ENCODE data around the gene ZDHHC12.
"Not testable (repeated sequence)": the region's sequence is repeated elsewhere in the genome, so short reads cannot be mapped to it uniquely, and the experiment has no call there.

ZDHHC12 gene

DNA sequence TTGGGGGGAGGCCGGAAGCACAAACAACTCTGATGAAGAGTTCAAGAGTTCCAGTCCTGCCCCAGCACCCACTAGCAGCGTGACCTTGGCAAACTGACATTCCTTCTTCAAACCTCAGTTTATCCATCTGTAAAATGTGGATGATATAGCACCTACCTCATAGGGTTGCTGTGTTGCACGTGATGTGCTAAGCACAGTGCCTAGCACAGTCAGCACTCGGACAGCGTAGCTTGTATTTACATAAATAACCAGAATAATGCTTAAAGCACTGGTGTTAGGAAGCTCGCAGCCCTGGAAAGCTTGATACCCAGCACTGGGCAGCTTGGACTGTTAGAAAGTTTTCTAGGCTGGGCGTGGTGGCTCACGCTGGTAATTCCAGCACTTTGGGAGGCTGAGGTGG is 16.5 kb downstream of the ZDHHC12 start:
- DNase-seq: no peak

DNA sequence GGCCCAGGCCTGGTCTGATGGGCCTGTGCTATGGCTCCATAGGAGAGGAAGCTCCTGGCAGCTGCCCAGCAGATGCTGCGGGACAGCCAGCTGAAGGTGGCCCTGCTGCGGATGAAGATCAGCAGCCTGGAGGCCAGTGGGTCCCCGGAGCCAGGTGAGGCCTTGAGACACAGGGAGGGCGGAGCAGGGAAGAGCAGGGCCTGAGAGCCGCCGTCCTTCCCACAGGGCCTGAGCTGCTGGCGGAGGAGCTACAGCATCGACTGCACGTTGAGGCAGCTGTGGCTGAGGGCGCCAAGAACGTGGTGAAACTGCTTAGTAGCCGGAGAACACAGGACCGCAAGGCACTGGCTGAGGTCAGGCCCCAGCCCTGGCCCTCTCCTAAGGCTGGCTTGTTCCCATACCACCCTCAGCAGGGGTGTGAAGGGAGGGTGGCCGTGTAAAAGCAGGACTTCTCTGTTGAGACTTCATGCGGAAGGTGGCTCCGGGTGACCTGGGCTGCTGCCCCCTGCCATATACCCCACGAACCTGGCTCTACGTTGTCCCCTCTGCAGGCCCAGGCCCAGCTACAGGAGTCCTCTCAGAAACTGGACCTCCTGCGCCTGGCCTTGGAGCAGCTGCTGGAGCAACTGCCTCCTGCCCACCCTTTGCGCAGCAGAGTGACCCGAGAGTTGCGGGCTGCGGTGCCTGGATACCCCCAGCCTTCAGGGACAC is 17.1 kb downstream of the ZDHHC12 start:
- no peak for DNase-seq

DNA sequence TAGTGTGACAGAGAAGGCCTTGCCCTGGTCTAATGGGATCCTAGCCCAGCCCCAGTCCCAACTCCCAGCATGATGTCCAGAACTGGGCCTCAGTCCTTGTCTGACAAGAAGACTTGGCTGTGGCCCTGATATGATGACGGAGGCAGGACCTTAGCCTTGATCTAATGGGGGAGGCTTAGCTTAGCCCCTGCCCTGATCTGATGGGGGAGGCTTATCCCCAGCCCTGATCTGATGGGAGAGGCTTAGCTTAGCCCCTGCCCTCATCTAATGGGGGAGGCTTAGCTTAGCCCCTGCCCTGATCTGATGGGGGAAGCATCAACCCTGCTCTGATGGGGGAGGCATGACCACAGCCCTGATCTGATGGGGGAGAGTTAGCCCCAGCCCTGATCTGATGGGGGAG is 17.9 kb downstream of the ZDHHC12 start:
- no peak for DNase-seq

DNA sequence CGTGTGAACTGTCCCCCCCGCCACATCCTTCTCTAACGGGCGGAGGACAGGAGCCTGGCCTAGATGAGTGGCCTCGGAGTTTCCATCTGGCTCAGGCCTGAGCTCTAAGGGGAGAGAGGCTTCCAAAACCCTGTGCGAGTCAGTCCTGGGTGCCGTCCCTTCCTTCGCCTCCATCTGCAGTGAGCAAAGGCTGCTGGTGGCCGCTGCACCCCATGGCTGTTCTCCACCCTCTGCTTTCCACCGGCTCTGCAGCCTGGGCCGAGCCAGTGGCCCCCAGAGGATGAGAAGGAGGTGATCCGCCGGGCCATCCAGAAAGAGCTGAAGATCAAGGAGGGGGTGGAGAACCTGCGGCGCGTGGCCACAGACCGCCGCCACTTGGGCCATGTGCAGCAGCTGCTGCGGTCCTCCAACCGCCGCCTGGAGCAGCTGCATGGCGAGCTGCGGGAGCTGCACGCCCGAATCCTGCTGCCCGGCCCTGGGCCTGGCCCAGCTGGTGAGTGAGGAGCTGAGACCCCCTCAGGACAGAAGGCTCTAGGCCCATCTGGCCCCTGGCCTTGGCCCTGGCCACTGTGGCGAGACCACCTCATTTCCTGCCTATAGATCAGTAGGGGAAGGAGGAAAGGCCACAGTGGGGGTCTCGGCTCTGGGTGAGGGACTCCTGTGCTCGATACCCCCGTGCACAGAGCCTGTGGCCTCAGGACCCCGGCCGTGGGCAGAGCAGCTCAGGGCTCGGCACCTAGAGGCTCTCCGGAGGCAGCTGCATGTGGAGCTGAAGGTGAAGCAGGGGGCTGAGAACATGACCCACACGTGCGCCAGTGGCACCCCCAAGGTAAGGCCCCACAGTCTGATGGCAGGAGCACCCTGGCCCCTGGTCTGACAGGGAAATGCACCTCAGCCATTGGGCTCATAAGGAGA is 18.6 kb downstream of the ZDHHC12 start:
- DNase-seq: no peak

DNA sequence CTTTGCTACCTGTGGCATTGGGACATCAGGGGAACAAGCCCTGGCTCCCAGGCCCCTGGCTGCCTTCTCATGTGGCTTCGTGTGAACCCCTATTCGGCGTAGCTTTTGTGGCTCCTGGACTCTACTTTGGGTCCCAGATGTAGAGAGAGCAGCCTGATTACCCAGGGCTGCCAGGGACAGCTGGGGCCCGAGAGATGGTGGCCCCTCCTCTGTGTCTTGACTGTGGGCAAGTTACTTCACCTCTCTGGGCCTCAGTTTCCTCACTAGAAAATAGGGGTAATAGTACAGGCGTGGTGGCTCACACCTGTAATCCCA is 19.6 kb downstream of the ZDHHC12 start:
- no peak for DNase-seq

DNA sequence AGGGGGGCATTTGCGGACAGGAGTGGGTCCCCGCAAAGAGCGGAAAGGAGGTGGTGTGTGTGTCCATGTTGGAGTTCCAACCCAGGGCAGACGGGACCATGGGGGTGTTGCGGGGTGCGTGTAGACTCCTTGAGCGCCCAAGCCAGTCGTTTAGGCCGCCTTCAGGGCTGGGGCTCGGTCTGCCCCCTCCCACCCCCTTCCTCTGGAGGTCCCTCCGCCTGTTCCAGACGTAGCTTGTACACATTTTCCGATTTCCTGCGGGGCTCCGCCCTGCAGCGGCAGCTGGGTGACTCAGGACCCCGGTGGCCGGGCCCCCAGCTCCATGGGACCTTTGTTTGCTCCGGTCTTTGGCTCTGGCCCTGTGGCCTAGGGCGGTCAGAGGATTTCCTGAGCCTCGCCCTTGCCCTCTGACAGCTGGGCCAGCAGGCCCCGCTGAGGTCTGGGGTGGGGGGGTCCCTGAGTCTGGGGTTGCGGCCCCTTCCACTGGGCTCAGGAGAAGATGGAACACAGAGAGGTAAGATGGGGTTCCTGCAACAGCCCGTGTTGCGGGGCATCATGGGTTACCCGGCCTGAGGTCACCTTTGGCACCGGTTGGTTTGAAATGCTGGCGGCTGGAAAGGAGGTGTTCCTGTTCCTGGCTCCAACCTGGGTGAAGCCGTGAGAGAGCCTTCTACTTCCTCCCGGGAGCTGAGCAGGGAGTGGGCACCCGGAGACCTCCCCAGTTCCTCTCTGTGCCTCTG is 20.1 kb downstream of the ZDHHC12 start:
- no peak for DNase-seq

DNA sequence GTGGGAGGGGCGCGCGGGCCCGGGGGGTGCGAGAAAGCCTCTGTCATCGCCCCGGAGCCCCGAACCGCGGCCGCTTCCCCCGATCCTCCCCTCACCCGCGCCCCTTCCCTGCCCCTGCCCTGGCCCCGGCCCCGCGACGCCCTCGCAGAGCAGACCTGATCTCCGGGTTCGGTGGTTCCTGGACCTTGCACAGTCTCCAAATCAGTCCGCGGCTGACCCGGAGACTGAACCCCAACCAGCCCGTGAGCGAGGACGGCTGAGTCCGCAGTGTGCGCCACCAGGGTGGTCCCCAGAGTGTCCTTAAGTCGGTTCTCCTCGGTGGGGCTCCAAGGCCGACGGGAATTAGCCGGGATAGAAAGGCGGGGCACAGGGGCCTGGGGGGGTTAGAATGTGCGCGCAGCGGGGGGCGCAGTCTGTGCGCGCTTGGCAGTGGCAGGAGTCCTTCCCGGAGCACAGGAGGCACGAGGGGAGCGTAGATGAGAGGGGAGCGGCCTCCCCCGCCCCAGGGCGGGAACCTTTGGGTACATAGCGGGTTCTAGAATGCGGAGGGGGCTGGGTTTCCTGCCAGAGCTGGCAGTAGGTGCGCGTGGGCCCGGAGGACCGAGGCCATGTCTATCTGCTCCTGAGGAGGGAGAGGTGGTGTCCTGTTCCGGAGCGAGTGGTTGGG is 20.8 kb downstream of the ZDHHC12 start:
- no peak for DNase-seq

DNA sequence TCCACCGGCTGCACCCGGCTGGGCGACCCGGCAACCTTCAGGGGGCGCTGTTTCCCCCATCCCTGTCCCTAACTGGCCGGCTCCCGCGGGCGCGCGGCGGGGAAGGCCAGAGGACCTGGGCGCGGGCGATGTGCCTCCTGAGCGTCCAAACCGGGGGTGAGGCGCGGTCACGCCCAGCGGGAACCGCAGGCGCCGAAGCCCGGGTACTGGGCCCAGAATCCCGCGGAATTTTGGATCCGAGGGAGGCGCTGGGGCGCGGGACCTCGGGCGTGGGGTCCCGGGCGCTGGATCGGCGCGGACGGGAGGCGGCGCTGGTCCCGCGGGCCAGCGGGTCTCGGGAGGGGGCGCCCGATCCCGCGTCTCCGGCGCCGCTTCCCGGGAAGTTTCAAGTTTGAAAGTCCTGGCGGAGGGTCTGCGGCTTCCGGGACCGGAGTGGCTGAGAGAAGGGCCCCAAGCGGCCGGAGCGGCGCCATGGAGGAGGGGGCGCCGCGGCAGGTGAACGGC is 21.4 kb downstream of the ZDHHC12 start, which contains the start of gene PKN3:
Gene PKN3 (plus strand): TSS at position 59 of the 504 bp plus-strand sequence. CDS start 413 bp downstream, at position 472.
- DNase-seq: peak; percentile 84

DNA sequence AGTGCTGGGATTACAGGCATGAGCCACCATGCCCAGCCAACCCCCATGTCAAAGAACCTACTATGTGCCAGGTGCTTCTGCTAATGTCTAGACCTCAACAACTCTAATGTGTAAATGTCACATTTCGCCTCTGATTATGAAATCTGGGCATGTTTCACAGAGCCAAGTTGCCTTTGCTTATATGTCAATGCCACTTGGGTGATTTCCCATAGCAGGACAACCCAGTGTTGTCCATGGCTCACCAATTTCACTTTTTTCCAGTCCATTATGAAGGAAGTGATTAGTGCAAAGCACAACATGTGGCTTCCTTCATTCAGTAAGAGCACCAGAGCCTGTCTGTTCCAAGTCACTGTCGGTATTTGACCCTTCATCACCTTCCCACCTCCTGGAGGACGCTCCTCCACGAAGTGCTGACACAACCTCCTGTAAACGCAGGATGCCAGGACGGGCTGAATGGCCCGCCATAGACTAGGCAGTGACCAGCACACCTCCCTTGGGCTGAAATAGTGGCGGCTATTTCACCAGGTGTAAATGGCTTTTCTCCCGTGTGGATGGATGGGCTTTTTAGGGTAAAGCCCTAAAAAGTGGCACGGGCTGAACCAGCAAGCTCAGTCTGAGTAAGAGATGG is 22.6 kb downstream of the ZDHHC12 start:
- DNase-seq: no peak

DNA sequence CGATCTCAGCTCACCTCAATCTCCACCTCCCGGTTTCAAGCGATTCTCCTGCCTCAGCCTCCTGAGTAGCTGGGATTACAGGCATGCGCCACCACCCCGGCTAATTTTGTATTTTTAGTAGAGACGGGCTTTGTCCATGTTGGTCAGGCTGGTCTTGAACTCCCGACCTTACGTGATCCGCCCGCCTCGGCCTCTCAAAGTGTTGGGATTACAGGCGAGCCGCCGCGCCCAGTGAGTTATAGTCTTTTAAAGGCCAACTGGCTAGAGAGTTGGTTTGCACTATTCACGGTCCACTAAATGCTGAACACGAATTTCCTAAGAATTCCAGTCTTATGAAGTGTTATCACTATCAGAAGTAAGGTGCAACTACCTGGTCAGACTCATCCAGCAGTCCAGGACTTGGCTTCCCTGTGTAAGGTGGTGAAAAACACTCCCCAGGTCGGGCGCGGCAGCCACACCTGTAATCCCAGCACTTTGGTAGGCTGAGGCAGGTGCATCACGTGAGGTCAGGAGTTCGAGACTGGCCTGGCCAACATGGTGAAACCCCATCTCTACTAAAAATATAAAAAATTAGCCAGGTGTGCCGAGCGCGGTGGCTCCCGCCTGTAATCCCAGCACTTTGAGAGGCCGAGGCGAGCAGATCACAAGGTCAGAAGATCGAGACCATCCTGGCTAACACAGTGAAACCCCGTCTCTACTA is 24.7 kb downstream of the ZDHHC12 start:
- not testable (repeated sequence) for DNase-seq

DNA sequence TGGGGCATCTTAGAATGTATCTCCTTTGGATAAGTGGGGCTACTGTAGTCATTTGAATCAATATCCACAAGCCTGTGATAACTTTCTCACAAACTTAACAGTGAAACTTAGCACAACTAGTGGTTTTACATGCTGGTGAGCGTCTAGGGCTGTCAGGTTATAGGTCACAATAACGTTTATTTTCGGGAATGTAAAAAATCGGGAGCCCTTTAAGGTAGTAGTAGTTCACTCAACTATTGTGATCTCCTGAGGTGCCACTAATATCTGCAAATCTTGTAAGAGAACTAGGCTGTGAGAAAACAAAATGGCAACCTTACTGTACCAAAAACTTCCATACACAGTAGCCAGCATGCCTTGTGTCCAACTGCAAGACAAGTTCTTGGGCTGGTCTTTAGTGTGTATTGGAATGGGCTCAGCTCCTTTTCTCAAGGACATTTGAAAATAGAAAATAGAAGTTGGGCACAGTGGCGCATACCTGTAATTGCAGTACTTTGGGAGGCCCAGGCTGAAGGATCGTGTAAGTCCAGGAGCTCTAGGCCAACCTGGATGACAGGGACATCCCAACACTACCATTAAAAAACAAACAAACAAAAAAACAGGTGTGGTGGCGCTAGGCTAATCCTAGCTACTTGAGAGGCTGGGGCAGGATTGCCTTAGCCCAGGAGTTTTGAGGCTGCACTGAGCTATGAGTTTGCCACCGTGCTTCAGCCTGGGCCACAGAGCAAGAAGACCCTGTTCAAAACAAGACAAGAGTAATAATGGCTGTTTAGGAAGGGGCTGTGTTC is 26.8 kb downstream of the ZDHHC12 start:
- no peak for DNase-seq

DNA sequence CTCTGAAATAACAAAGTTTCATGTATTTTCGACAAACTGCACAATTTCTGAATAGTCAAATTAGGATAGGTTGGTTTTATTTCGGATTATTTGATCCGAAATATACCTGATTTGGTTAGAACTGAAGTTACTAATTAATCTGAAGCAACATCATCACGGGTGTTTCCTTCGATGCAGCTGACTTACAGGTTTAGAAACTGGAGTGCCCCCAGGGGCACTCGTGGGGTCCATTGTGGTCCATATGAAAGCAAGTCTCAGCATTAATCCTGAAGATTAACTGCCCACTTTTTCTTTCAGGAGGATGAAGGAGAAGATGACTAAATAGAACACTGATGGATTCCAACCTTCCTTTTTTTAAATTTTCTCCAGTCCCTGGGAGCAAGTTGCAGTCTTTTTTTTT is 29.6 kb downstream of the ZDHHC12 start:
- DNase-seq: no peak

DNA sequence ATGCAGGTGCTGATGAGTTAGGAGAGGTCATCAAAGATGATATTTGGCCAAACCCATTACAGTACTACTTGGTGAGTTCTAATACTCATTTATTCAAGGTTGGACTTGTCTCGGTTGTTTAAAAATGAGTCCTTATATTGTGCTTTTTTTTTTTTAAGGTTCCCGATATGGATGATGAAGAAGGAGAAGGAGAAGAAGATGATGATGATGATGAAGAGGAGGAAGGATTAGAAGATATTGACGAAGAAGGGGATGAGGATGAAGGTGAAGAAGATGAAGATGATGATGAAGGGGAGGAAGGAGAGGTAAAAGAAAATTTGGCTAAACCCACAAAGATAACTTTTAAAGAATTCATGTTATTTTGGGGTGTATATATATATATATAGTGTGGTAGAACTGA is 30.2 kb downstream of the ZDHHC12 start:
- not testable (repeated sequence) for DNase-seq

DNA sequence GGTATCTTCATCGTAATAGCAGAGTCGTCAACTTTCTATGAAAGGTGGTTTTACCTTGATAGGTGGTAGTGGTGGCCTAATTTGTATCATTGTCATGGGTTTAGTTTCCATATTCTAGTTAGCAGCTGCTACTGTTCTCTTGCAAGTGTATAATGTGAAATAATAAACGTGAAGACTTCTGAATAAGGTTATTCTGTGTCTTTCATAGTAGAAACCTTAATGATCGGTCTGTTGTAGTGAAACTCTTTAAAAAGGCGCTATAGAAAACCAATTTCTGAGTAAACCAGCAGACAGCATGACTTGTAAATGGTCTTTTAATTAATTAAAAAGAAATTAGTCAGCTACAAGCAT is 33.3 kb downstream of the ZDHHC12 start:
- DNase-seq: no peak

DNA sequence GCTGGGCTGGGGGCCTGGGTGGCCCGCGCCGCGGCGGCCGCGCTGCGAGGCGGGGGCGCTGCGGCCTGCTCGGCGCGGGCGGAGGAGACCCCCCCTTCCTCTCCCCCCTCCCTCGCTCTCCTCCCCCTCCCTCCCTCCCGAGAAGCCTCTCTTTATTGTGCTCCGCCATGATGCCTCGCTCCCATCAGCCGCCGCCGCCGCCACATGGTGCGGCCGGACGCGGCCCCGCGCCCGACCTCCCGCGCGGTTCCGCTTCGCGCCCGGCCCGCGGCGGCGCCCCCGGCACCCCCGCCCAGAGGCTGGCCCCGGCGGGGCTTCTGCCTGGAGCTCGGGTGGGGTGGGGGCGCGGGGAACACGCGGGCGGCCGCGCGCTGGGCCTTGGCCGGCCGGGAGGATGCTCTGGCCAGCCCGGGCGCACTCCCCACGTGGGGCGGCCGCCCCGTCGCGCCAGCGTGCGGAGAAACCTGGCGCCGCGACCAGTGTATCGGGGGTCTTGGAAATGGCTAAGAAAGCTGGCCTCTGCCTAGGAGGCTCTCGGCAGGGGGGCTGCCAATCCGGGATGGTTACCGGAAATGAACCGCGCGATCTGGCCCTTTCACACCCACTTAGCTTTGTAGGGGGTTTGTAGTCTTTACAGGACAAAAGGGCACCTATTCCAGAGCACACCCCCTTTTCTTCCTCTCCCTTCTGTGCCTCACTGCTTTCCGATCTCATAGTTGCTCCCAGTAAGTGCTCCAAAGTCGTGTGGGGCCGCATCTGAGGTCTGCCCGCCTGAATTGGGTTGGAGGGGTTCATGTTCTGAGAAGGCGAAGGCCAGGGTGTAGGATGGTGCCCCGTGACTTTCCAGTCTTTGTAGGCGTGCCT is 33.9 kb downstream of the ZDHHC12 start:
- peak; percentile 47 for DNase-seq

DNA sequence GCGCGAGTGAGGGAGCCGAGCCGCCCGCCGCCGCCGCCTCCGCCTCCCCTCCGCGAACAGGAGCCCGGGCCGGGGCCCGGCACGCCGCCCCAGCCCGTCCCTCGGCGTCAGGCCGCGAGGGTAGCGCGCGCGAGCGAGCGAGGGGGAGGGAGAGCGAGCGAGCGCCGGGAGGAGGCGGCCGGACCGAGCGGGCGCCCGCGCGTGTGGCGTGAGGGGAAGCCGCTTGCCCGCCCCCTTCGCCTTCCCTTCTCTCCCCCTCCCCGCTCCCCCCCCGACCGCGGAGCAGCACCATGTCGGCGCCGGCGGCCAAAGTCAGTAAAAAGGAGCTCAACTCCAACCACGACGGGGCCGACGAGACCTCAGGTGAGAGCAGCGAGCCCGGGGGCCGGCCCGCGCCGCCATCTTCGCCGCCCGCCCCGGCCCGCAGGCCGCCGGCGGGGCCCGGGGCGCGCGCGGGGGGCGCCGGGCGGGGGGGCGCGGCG is 34.6 kb downstream of the ZDHHC12 start:
- DNase-seq: peak; percentile 50

DNA sequence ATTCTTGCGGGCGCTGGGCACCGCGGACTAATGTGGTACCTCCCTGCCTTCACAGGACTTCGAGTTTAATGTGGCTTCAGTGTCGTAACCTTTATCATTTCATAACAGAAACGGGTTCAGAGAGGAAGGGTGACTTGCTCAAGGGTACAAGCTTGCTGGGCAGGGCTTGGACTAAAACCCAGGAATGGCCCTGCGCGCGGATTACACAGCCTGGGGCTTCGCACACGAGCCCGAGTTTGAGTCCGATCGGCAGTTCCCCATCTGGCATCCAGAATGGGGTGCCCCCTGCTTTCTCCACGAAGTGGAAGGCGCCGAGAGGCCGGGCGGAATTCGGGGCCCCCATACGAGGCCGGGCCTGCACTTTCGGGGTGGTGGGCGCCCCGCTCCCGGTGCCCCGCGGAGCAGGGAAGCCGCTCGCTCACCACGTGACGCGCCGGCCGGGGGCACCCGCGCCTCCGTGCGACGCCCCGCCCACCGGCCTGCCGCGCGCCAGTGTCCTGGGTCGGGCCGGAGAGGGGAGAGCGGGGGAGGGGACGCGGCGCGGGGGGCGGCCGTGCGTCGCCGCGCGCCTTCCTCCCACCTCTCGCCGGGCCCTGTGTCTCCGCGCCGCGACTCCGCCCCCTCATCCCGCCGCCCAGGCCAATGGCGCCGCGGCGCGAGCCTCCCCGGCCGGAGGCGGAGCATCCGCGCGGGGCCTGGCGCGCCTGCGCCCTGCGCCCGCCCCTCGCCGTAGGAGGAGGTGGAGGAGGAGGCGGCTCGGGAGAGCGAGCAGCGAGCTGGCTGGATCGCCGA is 35.2 kb downstream of the ZDHHC12 start, which contains the start of gene SET:
Gene SET (plus strand): TSS at position 722 of the 792 bp plus-strand sequence. CDS start 361 bp downstream, outside the sequence.
- DNase-seq: peak; percentile 86

DNA sequence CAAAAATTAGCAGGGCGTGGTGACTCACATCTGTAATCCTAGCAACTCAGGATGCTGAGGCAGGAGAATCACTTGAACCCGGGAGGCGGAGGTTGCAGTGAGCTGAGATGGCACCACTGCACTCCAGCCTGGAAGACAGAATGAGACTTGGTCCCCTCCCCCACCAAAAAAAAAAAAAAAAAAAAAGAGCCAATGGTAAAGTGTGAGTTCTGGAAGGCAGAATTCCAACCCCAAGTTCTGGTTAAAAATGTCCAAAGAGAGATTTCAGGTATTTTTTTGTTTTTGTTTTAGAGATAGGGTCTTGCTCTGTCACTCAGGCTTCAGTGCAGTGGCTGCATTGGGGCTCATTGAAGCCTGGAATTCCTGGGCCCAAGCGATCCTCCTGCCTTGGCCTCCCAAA is 36.5 kb downstream of the ZDHHC12 start:
- no peak for DNase-seq
